DMS79 (cell line): ENCODE measurements around the gene ZNF587B.
"Not testable (repeated sequence)": the region's sequence is repeated elsewhere in the genome, so short reads cannot be mapped to it uniquely, and the experiment has no call there.

Experiments used
- DNase-seq: peaks from one replicate; lab custom pipeline; 2025; lab: John Stamatoyannopoulos, UW

Gene ZNF587B

DNA sequence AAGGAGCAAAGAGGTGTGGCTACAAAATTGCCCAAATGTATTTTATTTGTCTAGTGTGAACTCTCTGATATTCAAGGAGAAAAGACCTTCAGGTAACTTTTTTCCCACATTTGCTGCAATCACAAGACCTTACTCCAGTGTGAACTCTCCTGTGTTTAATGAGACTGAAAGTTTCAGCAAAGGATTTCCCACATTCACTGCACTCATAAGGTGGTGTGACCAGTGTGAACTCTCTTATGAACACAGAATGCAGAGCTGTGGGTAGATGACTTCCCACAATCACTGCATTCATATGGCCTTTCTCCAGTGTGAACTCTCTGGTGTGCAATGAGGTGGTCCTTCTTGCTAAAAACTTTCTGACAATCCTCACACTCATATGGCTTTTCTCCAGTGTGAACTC lies 42.4 kb downstream of the ZNF587B start:
- no peak for DNase-seq

DNA sequence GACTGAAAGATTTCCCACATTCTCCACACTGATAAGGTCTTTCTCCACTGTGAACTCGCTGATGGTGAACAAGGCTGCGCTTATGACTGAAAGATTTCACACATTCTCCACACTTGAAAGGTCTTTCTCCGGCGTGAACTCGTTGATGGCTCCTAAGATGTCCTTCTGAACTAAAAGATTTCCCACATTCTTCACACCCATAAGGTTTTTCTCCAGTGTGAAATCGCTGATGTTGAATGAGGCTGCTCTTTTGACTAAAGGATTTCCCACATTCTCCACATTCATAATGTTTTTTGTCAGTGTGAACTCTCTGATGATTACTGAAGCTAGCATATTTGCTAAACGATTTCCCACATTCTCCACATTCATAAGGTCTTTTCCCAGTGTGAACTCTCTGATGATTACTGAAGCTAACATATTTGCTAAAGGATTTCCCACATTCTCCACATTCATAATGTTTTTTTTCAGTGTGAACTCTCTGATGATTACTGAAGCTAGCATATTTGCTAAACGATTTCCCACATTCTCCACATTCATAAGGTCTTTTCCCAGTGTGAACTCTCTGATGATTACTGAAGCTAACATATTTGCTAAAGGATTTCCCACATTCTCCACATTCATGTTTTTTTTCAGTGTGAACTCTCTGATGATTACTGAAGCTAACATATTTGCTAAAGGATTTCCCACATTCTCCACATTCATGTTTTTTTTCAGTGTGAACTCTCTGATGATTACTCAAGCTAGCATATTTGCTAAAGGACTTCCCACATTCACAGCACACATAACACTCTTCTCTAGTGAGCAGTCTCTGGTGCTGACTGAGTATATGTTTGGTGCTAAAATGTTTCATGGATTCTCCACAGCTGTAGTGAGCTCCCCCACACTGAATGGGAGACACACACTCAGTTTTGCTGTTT lies 44.0 kb downstream of the ZNF587B start:
- not testable (repeated sequence) for DNase-seq

DNA sequence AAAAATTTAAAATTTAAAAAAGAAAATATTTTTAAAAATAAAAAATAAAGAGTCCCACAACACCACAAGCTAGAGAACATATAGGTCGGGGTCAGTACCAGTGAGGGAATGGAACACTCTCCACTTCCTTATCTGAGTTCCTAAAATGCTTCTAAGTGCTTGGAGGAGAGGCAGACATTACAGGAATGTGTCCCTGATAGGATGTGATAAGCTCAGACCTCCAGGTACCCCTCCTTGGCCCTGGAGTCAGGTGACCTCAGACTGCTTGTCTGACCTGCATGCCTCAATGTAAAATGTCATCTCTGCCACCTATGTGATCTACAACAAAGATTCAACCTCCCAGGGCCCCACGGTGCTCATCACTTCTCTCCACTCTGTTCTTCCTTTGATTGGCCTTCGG lies 55.9 kb downstream of the ZNF587B start:
- no peak for DNase-seq

GRCh38 chr19:57887195-57887941 lies 57.3 kb downstream of the ZNF587B start:
- DNase-seq: peak; percentile 31

GRCh38 chr19:57888107-57888559 lies 58.0 kb downstream of the ZNF587B start:
- no peak for DNase-seq

DNA sequence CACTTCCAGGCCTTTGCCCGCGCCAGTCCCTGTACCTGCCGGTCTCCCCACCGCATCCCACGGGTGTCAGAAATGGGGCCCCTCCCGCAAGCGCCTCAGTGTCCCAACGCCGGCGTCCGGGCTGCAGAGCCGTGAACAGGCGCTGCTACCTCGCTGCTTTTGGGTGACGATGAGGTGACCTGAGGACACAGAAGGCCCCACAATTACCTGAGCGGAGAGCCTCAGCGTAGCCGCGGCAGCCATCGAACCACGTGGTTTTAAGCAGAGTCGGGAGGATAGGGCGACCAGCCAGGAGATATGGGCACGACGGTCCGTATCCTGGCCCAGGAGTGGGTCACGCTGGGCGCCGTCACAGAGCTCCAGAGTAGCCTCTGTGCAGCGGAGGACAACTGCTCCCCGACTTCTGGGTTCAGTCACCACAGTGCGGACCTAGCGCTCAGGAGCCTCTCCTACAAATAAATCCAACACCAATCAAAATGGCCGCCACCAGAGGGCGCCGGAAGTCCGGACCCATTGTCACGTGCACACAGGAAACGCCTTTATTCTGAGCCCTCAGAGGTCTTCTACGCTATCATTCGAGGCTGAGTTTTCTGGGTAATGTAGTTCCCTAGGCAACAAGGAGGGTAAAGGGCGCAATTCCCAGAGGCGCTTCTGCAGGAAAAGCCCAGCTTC lies 58.6 kb downstream of the ZNF587B start, which contains the start of gene ZNF814:
ZNF814 (minus strand) TSS at position 478 of the 672 bp plus-strand sequence; CDS start at position 243, 235 bp downstream.
- peak; percentile 67 for DNase-seq

DNA sequence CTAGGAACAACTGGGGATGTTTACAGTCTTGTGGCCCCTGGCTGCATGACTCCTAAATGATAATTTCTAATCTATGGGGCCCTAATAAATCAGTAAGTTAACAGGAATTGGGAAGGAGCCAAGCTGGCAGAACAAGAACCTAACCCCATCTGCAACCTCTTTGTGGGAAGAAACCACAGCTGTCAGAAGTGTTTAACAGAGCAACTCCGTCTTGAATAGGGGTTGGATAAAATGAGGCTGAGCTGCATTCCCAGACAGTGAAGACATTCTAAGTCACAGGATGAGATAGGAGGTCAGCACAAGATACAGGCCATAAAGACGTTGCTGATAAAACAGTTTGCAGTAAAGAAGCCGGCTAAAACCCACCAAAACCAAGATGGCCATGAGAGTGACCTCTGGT lies 60.6 kb downstream of the ZNF587B start:
- not testable (repeated sequence) for DNase-seq
